C4-2B (cell line): ENCODE results near the gene LAMTOR3.

Experiments used
- CTCF ChIP-seq: fragments of 450-650 bp; conservative IDR thresholded peaks from 2 replicates; pipeline ENCODE4 v1.5.1; 2017; ENCODE audit warnings: mild to moderate bottlenecking
- ZFX ChIP-seq: fragments of 450-650 bp; IDR thresholded peaks from 2 replicates; pipeline ENCODE4 v1.6.1; 2017

GRCh38 chr4:99843413-99843812 lies 50.8 kb downstream of the LAMTOR3 start:
- TF ChIP-seq CTCF (no peak), ZFX (no peak)
